Frontal cortex (tissue), 4 donors: ENCODE data around the gene SH3PXD2A. TPM values are rescaled to one million over a fixed set of nuclear protein-coding genes. Genes with fewer than 3 reads are reported as not detected.

Experiments
- DNase-seq, 2 donors: peaks; one replicate each; pipeline ENCODE4 v3.0.0; 2012; ENCODE audit warnings: low spot score in 2 of 2
- FAIRE-seq: peaks from 2 replicates; lab custom pipeline; 2012; peaks lifted over from hg19 to GRCh38; lab: Jason Lieb, UNC
- total RNA-seq: library from RNA; depleted of rRNA; stranded (reverse); fragments of >200 nt; gene quantifications from one replicate; pipeline ENCODE4 v1.2.3, GENCODE V29; 2014
- donor health status: control.
- donor health status: control.
- donor health status: control.

The SH3PXD2A gene
- total RNA-seq, 1 donor from 2014 or later: 6.1 TPM

GRCh38 chr10:103587073-103587472 lies 268.3 kb downstream of the SH3PXD2A start:
- FAIRE-seq: no peak
- no peak for DNase-seq

DNA sequence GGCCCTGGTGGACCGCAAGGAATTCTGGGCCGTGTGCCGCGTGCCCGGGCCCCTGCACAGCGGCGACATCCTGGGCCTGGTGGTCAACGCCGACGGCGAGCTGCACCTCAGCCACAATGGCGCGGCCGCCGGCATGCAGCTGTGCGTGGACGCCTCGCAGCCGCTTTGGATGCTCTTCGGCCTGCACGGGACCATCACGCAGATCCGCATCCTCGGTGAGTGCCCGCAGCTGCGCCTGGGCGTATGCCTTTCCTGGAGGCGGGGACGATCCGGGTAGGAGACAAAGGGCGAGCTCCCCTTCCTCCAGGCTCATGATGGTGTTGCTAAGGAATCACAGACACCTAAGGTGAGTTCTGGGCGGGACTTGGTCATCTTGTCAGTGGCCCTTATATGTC lies 270.4 kb downstream of the SH3PXD2A start:
- DNase-seq: no peak
- no peak for FAIRE-seq

DNA sequence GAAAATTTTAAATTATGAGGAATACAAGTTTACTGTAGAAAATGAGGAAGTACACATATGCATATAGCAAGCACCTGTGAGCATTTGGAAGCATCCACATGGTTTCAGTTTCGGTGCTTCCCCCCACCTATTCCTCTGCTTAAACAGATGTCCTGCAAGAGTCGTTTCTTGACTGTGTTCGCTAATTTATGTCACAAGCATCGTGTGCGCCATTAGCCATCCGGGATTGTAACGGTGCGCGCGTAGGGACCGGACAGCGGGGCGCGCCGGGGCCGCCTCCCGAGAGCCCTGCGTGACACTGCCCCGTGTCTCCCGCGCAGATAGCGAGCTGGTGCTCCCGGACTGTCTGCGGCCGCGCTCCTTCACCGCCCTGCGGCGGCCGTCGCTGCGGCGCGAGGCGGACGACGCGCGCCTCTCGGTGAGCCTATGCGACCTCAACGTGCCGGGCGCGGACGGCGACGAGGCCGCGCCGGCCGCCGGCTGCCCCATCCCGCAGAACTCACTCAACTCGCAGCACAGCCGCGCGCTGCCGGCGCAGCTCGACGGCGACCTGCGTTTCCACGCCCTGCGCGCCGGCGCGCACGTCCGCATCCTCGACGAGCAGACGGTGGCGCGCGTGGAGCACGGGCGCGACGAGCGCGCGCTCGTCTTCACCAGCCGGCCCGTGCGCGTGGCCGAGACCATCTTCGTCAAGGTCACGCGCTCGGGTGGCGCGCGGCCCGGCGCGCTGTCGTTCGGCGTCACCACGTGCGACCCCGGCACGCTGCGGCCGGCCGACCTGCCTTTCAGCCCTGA lies 271.0 kb downstream of the SH3PXD2A start:
- FAIRE-seq (no peak), DNase-seq (peak; percentile 44 to 63)

DNA sequence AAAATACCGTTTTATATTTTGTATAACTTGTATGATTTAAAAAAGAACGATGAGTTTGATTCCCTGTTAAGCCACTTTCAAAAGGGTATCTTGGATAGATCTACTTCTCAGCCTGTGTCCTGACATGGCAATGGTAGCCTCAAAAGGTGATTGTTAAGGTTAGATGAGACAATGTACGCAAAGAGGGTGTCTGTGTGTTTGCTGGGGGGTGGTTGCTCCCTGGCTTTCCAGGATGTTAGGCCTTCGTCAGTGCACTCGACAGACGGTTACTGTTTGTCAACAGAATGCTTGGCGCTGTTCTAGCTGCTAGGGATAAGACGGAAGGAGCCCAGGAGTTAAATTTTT lies 271.5 kb downstream of the SH3PXD2A start:
- FAIRE-seq: no peak
- DNase-seq: no peak

DNA sequence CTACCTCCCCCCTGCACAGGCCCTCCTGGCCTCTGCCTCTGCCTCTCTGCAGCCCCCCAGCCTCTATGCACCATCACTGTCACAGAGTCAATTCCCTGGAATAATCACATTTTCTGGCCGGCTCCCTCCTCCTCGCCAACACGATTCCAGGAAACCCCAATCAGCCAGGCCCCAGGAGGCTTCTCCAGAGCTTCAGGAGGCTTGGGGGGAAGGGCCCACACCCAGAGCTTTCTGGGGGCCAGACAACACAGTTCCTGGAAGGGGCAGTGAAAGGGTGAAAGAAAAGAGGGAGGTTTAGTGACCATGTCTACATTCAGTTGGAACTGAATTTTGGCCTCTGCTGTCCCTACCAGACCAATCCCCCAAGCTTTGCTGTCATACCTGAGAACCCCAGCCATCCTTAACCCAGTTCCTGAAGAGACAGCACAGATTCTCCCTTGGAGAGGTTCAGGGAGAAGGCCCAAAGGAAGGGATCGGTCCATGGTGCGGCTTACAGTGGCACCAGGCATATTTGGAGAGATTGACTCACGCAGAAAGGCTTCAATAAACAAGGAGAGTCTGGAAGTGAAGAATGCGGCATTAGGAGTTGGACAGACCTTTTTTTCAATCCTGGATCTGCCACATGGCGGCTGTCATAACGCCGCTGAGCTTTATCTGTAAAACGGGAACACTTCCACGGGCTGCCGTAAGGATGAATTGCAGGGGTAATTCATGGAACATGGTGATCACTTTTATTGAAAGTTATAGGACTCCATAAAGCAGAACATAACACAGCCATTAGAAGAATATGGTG lies 272.8 kb downstream of the SH3PXD2A start:
- FAIRE-seq: no peak

DNA sequence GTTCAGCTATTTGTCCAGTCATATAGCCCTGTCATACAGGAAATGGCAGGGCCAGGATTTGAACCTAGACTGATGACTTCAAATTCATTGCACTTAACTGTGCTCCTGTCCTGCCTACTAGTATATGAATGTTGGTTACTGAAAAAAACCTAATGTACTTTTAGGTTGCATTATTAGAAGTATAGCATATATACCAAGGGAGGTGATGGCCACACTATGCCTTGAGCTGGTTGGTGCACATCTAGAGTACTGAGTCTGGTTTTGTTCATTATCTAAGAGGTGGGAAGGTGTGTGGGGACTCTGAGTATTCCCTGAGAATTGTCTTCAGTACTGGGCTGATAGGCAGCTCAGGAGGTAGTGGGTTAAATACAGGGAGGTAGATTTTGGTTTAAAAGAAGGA lies 273.9 kb downstream of the SH3PXD2A start:
- FAIRE-seq: no peak

More for the DNA sequence above, 272.8 kb downstream of the SH3PXD2A start:
- DNase-seq: no peak

GRCh38 chr10:103580430-103580829 lies 274.9 kb downstream of the SH3PXD2A start:
- DNase-seq (no peak), FAIRE-seq (no peak)

More for the DNA sequence above, 273.9 kb downstream of the SH3PXD2A start:
- no peak for DNase-seq

- no peak for DNase-seq
- FAIRE-seq: no peak
These were observed 275.4 kb downstream of the SH3PXD2A start for GRCh38 chr10:103580011-103580410.

GRCh38 chr10:103578782-103579382 lies 276.5 kb downstream of the SH3PXD2A start:
- FAIRE-seq: no peak
- DNase-seq: no peak

DNA sequence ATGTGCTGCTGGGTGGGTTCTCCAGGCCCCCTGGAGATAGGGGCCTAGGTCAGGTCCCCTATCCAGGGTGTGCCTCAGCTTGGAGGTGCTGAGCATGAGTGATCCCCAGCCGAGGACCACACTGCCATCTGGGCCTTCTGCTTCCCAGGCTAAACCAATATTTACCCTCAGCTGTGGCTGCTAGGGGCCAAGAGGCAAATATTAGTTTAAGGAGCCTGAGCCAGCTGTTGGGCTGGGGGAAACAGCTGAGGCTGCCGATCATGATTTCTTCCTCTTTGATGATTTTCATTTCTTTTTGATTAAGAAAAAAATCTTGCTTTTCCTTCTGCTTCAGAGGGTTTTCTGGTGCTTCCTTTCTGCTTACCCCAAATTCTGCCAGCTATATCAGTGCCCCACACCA lies 278.5 kb downstream of the SH3PXD2A start:
- FAIRE-seq (no peak), DNase-seq (no peak)

- DNase-seq (no peak), FAIRE-seq (no peak)
These were observed 279.3 kb downstream of the SH3PXD2A start for GRCh38 chr10:103576076-103576471.

DNA sequence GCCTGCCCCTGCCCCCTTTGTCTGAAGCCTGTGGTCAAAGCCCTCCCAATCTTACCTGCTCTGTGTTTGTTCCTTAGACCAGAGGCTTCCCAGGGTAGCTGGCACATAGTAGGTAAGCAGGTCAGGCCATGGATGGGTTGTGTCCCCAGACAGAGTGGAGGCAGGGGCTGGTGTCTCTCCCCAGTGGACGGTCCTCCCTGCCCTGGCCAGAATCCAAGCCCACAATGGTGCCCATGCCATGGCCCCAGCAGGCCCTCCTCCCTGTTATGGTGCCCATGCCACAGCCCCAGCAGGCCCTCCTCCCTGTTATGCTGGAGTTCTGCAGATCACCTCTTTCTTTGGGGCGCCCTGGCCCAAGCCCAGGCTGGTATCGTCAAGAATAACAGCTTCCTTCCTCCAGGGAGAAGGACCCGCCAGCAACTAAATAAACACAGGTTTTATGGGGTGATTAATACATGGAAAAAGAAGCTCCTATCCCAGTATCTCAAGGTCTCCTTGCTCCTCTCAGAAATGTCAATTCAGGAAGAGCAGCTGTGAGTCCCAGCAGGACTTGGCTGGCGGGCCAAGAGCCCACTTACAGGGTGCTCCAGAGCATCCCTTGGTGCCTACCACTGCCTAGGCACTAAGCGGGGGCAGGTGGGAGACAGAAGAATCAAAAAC lies 279.8 kb downstream of the SH3PXD2A start:
- FAIRE-seq (no peak), DNase-seq (no peak)

DNA sequence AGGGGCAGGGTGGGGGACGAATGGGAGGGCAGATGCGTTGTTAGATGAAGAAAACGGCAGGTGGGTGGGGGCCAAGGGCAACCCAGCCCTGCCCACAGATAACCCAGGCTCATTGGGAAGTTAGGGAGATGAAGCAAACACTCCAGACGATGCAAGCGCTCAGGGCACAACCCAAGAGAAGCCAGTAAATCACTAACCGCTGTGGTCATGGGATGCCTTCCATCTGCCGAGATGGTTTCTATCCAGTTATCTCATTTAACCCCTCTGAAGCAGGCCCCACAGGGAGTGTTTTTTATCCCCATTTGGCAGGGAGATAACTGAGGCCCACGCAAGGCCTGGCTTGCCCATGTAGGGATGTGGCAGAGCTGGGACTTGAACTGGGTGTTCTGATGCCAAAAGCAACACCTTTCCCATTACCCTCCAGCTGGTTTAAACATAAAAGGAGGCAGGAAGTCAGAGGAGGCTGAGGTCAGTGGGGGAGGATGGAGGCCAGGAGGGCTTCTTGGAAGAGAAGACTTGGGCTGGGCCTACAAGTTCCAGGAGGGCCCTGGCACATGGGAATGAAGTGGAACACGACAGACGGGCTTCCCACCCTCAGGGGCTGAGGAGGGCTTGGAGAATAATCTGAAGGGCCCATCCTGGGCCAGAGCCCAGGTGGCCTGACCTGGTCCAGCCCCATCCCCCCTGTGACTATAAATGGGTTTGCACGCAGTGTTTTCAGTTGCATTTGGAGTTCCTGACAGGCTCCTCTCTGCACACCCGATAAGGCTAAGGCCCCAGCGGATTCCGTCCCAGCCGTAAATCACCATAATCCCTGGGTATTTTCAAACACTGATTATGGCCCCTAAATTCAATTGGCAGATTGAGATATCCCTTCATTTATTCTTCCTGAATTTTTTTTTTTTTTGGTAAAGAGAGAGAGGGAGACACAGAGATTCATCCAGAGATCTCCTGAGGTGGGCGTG lies 281.0 kb downstream of the SH3PXD2A start:
- no peak for FAIRE-seq
- no peak for DNase-seq

GRCh38 chr10:103573205-103573487 lies 282.2 kb downstream of the SH3PXD2A start:
- DNase-seq: no peak
- no peak for FAIRE-seq

GRCh38 chr10:103572347-103573204 lies 282.8 kb downstream of the SH3PXD2A start:
- DNase-seq (no peak), FAIRE-seq (no peak)

GRCh38 chr10:103571656-103571975 lies 283.8 kb downstream of the SH3PXD2A start:
- DNase-seq (no peak), FAIRE-seq (no peak)

DNA sequence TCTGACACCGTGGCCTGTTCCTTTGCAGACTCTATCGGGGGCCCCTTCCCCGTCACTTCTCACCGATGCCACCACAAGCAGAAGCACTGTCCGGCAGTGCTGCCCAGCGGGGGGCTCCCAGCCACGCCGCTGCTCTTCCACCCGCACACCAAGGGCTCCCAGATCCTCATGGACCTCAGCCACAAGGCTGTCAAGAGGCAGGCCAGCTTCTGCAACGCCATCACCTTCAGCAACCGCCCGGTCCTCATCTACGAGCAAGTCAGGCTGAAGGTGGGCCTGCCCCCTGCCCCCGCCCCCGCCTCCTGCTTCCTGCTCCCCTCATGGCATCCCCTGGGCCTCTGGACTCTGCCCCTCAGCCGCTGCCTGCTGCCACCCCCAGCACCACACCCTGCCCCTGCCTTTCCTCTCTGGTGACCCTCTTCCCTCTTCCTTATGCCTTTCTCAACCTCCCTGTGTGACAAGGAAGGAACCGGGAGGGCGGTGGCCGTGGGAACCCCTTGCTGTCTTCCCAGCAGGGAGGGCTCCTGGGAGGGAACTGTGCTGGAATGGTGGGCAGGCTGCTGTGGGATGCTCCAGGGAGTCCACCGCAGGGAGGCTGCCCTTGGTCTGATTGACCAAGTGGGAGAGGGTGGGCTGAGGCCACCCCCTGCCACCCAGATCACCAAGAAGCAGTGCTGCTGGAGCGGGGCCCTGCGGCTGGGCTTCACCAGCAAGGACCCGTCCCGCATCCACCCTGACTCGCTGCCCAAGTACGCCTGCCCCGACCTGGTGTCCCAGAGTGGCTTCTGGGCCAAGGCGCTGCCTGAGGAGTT lies 284.3 kb downstream of the SH3PXD2A start:
- no peak for DNase-seq
- FAIRE-seq: no peak

- DNase-seq (no peak), FAIRE-seq (no peak)
These were observed 285.5 kb downstream of the SH3PXD2A start for GRCh38 chr10:103569896-103570295.
